DOHH2 (cell line): ENCODE results near the gene PLA2G4E.

Experiments used
- CTCF ChIP-seq: fragments of 200-600 bp; sonication (generic); IDR thresholded peaks from one replicate; pipeline ENCODE4 v1.5.1; 2014; ENCODE audit warnings: antibody characterized with exemption, mild to moderate bottlenecking, low read depth, low read length; ENCODE audit not compliant: poor library complexity, severe bottlenecking
- EZH2phosphoT487 ChIP-seq: fragments of 200-600 bp; sonication (generic); IDR thresholded peaks from 2 replicates; pipeline ENCODE4 v1.6.1; 2017; ENCODE audit warnings: borderline replicate concordance, mild to moderate bottlenecking, antibody characterized with exemption, low read length, moderate library complexity, mixed read lengths

- TF ChIP-seq CTCF (no peak), EZH2phosphoT487 (no peak)
Observed at GRCh38 chr15:42060477-42060763, 39.6 kb upstream of the PLA2G4E start.
